ENCODE data around the gene MRPS7. TPM values are rescaled to one million over a fixed set of nuclear protein-coding genes. Genes with fewer than 3 reads are reported as not detected.

MRPS7 gene
- total and polyA plus RNA-seq, 9 of the 15 experiments (the other 6 are each of a cell fraction or from before 2014, with no cell fraction given) = 107 to 244 (median 132) TPM

- TF ChIP-seq MGA (IDR thresholded peaks at IDR 0.05) (peak; percentile 53; the same call in 1 of the 2 replicates), DMBX1 (CRISPR knock-in tag; IDR thresholded peaks at IDR 0.05; ENCODE audit: borderline replicate concordance) (0 out of 2 replicates have a peak, but pooled peaks have one; percentile 36), ATF3 (IDR thresholded peaks at IDR 0.05) (peak; percentile 95), ATF3 (CRISPR knock-in tag; conservative IDR thresholded peaks at IDR 0.05) (no peak; the same call in 1 of the 2 replicates), HDAC2 (IDR thresholded peaks at IDR 0.05) (peak; percentile 63; the same call in 1 of the 2 replicates), ZNF395 (CRISPR knock-in tag; IDR thresholded peaks at IDR 0.05) (no peak), CAMTA2 (CRISPR knock-in tag; conservative IDR thresholded peaks at IDR 0.05) (no peak), CEBPB (tag; IDR thresholded peaks at IDR 0.05) (peak; percentile 70), NFATC3 (IDR thresholded peaks at IDR 0.05) (peak; percentile 74; the same call in 1 of the 2 replicates), HMBOX1 (IDR thresholded peaks at IDR 0.05) (0 out of 2 replicates have a peak, but pooled peaks have one; percentile 52), BRD9 (IDR thresholded peaks at IDR 0.05; ENCODE audit: low read depth, partially characterized antibody) (peak; percentile 92), ETV1 (tag; conservative IDR thresholded peaks at IDR 0.05; ENCODE audit: low read depth) (peak; percentile 62; the same call in 1 of the 2 replicates)
Measured at GRCh38 chr17:75289832-75290337, 28.2 kb downstream of the MRPS7 start (continued).

Measured in K562 (cell line).